Heart right ventricle (tissue), 16 donors: ENCODE measurements around the gene ST7. TPM values are rescaled to one million over a fixed set of nuclear protein-coding genes. Genes with fewer than 3 reads are reported as not detected.

Experiments used
- ATAC-seq, 8 donors: fragments of 200-7000 bp; cut with Tn5 transposase; one replicate each; pipeline ENCODE4 v1.9.1; 2020; ENCODE audit warnings: mild to moderate bottlenecking in 8 of 8, moderate library complexity in 8 of 8, moderate number of reproducible peaks in 1 of 8
- DNase-seq, 2 donors: peaks; one replicate each; pipeline ENCODE4 v3.0.0-alpha.2; 2020
- H3K27ac ChIP-seq, 10 donors: fragments of 200-600 bp; sonication (generic) in 2 of 10; one replicate each; pipeline versions ENCODE4 v1.5.0 to v1.8.0; 2020 to 2022; ENCODE audit warnings: mild to moderate bottlenecking in 3 of 10
- H3K27me3 ChIP-seq, 7 donors: fragments of 200-600 bp; one replicate each; pipeline ENCODE4 v1.8.0; 2021 to 2022; ENCODE audit warnings: mild to moderate bottlenecking in 2 of 7
- H3K36me3 ChIP-seq, 9 donors: fragments of 200-600 bp; sonication (generic) in 1 of 9; one replicate each; pipeline versions ENCODE4 v1.5.0 to v1.8.0; 2020 to 2022; ENCODE audit warnings: mild to moderate bottlenecking in 2 of 9
- H3K4me1 ChIP-seq, 9 donors: fragments of 200-600 bp; sonication (generic) in 1 of 9; one replicate each; pipeline versions ENCODE4 v1.5.0 to v1.8.0; 2020 to 2022; ENCODE audit warnings: mild to moderate bottlenecking in 4 of 9
- H3K4me3 ChIP-seq, 10 donors: fragments of 200-600 bp; sonication (generic) in 2 of 10; one replicate each; pipeline versions ENCODE4 v1.5.0 to v1.8.0; 2020 to 2022; ENCODE audit warnings: mild to moderate bottlenecking in 7 of 10, moderate library complexity in 2 of 10
- H3K9me3 ChIP-seq, 11 donors: fragments of 200-600 bp in 10 of 11; sonication (generic) in 2 of 11; one replicate each; pipeline versions ENCODE4 v1.5.0 to v1.8.0; 2013 to 2022; ENCODE audit warnings: mild to moderate bottlenecking in 2 of 11, control low read depth in 1 of 11, moderate library complexity in 1 of 11
- WGBS, 2 donors: extraction: QIAGEN DNeasy Blood & Tissue Kit; methylation state at CpG; one replicate each; pipeline ENCODE4 v1.1.7; 2013; ENCODE audit warnings: inconsistent platforms in 1 of 2; 5-methylcytosine and 5-hydroxymethylcytosine counted together
- intact Hi-C, 10 donors: fragments of 100-400 bp; cut with DNase I; formaldehyde crosslinking; loops; one replicate each; pipeline versions ENCODE4 v1.11.1 to v1.14.2; 2022
- polyA plus RNA-seq, 2 donors: library from polyadenylated mRNA; stranded (reverse); fragments of 200-250 nt; gene quantifications; one replicate each; pipeline ENCODE4 v1.2.3, GENCODE V29; 2013
- total RNA-seq, 10 donors: library from RNA; stranded (reverse); fragmentation: NEBNext Ultra II Directional in 3 of 10; extraction: Animal tissue kit (Norgen Biotek cat#: 25700) in 3 of 10; gene quantifications; one replicate each; pipeline versions ENCODE4 v1.2.1 to v1.2.4, GENCODE V29; 2021 to 2023
- TF ChIP-seq, protein P1 (sequence below), 9 donors: fragments of 200-600 bp; sonication (generic) in 2 of 9; IDR thresholded peaks; one replicate each; pipeline versions ENCODE4 v1.5.0 to v1.8.0; 2021 to 2022; ENCODE audit warnings: antibody characterized with exemption in 9 of 9, mild to moderate bottlenecking in 5 of 9, moderate library complexity in 1 of 9
- donor health status: Arrhythmogenic right ventricular cardiomyopathy.
- donor health status: ischemic (EF 13 %, LVEDD 7.1; RV severe dilation, severe dysfunction).
- donor health status: healthy with polysubstance abuse.
- donor health status: DM: no; HTN: yes; CAD: no.
- donor health status: DM: no; HTN: no; CAD: no.
- donor health status: ischemic (EF 25% LVEDD 6.9; RV normal size, moderate dysfunction).
- donor health status: ischemic (EF 25% LVEDD 5.7; RV mildly dilated, moderate dysfunction).
- donor health status: healthy.
- donor health status: DM: yes; HTN: yes; CAD: no.
- donor health status: Ischemic cardiomyopathy.
- donor health status: ischemic (EF 35%, LVEDD 5.7; RV mildly dilated, moderate dysfunction).
- donor health status: nonischemic (EF 11% LVEDD 7.7; RV severe dilation, severe dysfunction).
- donor health status: DM: yes; HTN: yes; CAD: no.
- donor health status: PGD.
- donor health status: ischemic (EF 29% LVEDD 5.4; RV normal size, mild dysfunction).
- donor health status: nonischemic (EF 23%, LVEDD 6.1; RV moderate dilation, normal function).

Gene ST7
- total and polyA plus RNA-seq, 12 donors: 20.1 to 40.2 (median 23.4) TPM

DNA sequence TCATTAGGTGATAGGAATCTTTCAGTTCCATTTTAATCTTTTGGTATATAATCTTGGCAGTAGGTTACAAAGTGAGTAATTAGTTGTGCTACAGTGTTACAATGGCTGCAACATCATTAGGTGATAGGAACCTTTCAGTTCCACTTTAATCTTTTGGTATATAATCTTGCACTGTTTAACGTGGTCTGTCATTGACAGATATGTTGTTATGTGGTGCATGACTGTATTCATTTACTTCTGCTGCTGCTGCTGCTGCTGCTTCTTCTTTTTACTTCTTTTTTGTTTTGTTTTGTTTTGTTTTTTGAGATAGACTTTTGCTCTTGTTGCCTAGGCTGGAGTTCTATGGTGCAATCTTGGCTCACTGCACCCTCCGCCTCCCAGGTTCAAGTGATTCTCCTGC is 28.6 kb downstream of the ST7 start:
- Histone ChIP-seq H3K4me1 (peaks cover 0 to 18% (median 0%) of the 10 kb centered on the region in 9 donors), H3K9me3 (no peaks in the 10 kb centered on the region), H3K27ac (no peak overlapping the region), H3K36me3 (no peaks in the 10 kb centered on the region), H3K27me3 (no peaks in the 10 kb centered on the region), H3K4me3 (no peak overlapping the region)
- no peak for DNase-seq
- 70 to 78% methylated on average over 2 of the region's 2 CpGs for WGBS, 2 donors
- TF ChIP-seq, protein P1, sequence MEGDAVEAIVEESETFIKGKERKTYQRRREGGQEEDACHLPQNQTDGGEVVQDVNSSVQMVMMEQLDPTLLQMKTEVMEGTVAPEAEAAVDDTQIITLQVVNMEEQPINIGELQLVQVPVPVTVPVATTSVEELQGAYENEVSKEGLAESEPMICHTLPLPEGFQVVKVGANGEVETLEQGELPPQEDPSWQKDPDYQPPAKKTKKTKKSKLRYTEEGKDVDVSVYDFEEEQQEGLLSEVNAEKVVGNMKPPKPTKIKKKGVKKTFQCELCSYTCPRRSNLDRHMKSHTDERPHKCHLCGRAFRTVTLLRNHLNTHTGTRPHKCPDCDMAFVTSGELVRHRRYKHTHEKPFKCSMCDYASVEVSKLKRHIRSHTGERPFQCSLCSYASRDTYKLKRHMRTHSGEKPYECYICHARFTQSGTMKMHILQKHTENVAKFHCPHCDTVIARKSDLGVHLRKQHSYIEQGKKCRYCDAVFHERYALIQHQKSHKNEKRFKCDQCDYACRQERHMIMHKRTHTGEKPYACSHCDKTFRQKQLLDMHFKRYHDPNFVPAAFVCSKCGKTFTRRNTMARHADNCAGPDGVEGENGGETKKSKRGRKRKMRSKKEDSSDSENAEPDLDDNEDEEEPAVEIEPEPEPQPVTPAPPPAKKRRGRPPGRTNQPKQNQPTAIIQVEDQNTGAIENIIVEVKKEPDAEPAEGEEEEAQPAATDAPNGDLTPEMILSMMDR (IDR thresholded peaks at IDR 0.05): no peak
- intact Hi-C loops: loop anchor here in 5 of 10 donors (10.0 kb wide), 1 partner anchor 47 kb away; no protein-coding TSS in a partner anchor
- no peak for ATAC-seq

DNA sequence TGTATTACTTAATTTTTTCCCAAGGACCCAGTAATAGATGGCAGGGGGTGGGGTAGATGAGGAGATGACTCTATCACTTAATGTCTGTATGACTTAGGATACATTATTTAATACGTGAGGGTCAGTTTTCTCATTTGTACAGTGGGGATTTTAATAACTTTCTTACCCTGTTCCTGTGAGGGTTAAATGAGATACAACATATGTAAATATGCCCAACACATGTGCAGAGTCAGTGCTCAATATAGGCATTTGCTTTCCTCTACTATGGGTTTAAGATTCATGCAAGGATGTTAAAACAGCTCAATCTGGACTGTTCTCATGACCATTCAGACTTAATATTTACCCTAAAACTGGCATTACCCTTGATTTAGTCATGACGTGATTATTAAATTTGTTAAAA is 31.2 kb downstream of the ST7 start:
- no peak for DNase-seq
- no peak for ATAC-seq
- Histone ChIP-seq H3K27ac (no peak overlapping the region), H3K4me3 (no peak overlapping the region), H3K9me3 (no peaks in the 10 kb centered on the region), H3K4me1 (peaks cover 0 to 23% (median 0%) of the 10 kb centered on the region in 9 donors), H3K36me3 (no peaks in the 10 kb centered on the region), H3K27me3 (no peaks in the 10 kb centered on the region)
- TF ChIP-seq, protein P1 (IDR thresholded peaks at IDR 0.05): no peak
- intact Hi-C loops: loop anchor here in 5 of 10 donors (2.0 to 10.0 kb wide), 2 partner anchors 50 to 134 kb away; no protein-coding TSS in a partner anchor
- 73 to 75% methylated on average over 2 of the region's 2 CpGs for whole genome bisulfite sequencing, 2 donors

DNA sequence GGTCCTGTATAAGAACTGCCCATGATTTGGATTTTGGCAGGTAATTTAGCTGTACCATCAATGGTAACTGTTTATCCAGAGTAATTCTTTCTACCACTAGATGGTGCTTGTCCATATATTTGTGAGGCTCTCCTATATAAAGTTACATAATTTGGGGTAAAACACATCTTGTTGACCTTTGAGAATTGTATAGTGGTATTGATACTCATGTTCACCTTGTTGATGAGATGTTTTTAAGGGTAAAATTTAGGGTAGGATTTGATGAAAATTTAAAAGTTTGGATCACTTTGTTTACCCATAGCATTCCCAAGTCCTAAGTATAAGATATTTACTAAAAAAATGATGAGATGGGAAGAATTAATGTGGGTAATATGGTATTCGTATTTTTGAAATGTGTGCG is 31.6 kb downstream of the ST7 start:
- Histone ChIP-seq H3K27ac (no peak overlapping the region), H3K9me3 (no peaks in the 10 kb centered on the region), H3K27me3 (no peaks in the 10 kb centered on the region), H3K4me3 (no peak overlapping the region), H3K36me3 (no peaks in the 10 kb centered on the region), H3K4me1 (peaks cover 0 to 23% (median 0%) of the 10 kb centered on the region in 9 donors)
- 73 to 78% methylated on average over 2 of the region's 2 CpGs for WGBS, 2 donors
- TF ChIP-seq, protein P1 (IDR thresholded peaks at IDR 0.05): peak; percentile 27 to 77 (median 71)
- intact Hi-C loops: loop anchor here in 5 of 10 donors (2.0 to 10.0 kb wide), 3 partner anchors 50 to 134 kb away; no protein-coding TSS in a partner anchor
- no peak for DNase-seq
- ATAC-seq: peak in 1 of 8 donors; percentile 33

DNA sequence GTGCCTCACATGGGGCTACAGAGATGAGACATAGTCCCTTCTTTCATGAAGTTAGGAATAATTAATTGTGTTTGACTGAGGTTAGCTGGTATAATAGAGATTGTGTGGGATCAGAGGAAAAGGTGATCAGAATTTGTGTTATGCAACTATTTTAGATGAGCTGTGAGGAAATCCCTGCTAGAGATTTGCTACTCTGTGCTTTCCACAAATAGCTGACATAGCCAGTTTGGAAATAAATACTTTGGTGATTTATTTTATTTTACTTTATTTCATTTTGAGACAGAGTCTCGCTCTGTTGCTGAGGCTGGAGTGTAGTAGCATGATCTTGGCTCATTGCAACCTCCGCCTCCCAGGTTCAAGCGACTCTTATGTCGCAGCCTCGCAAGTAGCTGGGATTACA is 32.3 kb downstream of the ST7 start:
- TF ChIP-seq, protein P1 (IDR thresholded peaks at IDR 0.05): no peak
- Histone ChIP-seq H3K4me3 (no peak overlapping the region), H3K36me3 (no peaks in the 10 kb centered on the region), H3K27ac (no peak overlapping the region), H3K4me1 (peaks cover 0 to 23% (median 0%) of the 10 kb centered on the region in 9 donors), H3K27me3 (no peaks in the 10 kb centered on the region), H3K9me3 (no peaks in the 10 kb centered on the region)
- intact Hi-C loops: loop anchor here in 5 of 10 donors (2.0 to 10.0 kb wide), 3 partner anchors 51 to 133 kb away; no protein-coding TSS in a partner anchor
- DNase-seq (no peak), ATAC-seq (no peak)
- 97 to 99% methylated on average over 5 of the region's 5 CpGs for WGBS, 2 donors
